ENCODE data around the gene ADAMTS18. TPM values are rescaled to one million over a fixed set of nuclear protein-coding genes. Genes with fewer than 3 reads are reported as not detected.

Gene ADAMTS18
- total RNA-seq, 1 experiment from 2014 or later: not detected

GRCh38 chr16:77335652-77336234 lies 99.1 kb downstream of the ADAMTS18 start:
- no peak overlapping the region for H3K27ac ChIP-seq (ENCODE audit: low read depth, low read length)
- intact Hi-C loops (cut with micrococcal nuclease): no loop called here
- no peaks in the 10 kb centered on the region for H3K9me2 ChIP-seq (ENCODE audit: insufficient read depth)
- no peak for ATAC-seq
- no peak for DNase-seq (ENCODE audit: low read depth, low spot score)
- H2AFZ ChIP-seq (ENCODE audit: low read depth, low read length, poor library complexity, severe bottlenecking): no peak overlapping the region
- no peak overlapping the region for H3K9ac ChIP-seq (ENCODE audit: low read length)
- no TSS peak for BruUV-seq (replicated peaks)
- ChIA-PET POLR2A (no interaction called here), RAD21 (ENCODE audit: low non-redundant PET in 1 of 2, low total read pairs in 2 of 2, uncharacterized antibody in 2 of 2, unreplicated experiment in 2 of 2) (no interaction called here), CTCF (no interaction called here)
- no peaks in the 10 kb centered on the region for H3K9me3 ChIP-seq (ENCODE audit: control insufficient read depth in 1 of 2, insufficient read depth in 1 of 2, low read depth in 1 of 2, low read length in 2 of 2)
- H3K27me3 ChIP-seq (ENCODE audit: insufficient read depth, low read length): peaks cover 18% of the 10 kb centered on the region
- no peaks in the 10 kb centered on the region; a peak in 1 of 4 replicates for H3K36me3 ChIP-seq (ENCODE audit: control insufficient read depth in 1 of 2, insufficient read depth in 2 of 2, low read length in 2 of 2)
- H3K4me1 ChIP-seq (ENCODE audit: control insufficient read depth in 1 of 2, insufficient read depth in 2 of 2, low read length in 2 of 2): no peaks in the 10 kb centered on the region
- TF ChIP-seq CBX3 (IDR thresholded peaks at IDR 0.05; ENCODE audit: low read depth) (no peak), ZFX (IDR thresholded peaks at IDR 0.05) (no peak), MAX (IDR thresholded peaks at IDR 0.05) (no peak), FOSL1 (IDR thresholded peaks at IDR 0.05; ENCODE audit: low read depth) (no peak), POLR2AphosphoS5 (IDR thresholded peaks at IDR 0.05; ENCODE audit: low read depth, low read length) (no peak), SP1 (IDR thresholded peaks at IDR 0.05; ENCODE audit: low read depth) (no peak), EZH2 (IDR thresholded peaks at IDR 0.05) (no peak), ZBTB33 (IDR thresholded peaks at IDR 0.05; ENCODE audit: extremely low read depth, insufficient replicate concordance, low read length) (no peak), ZNF274 (IDR thresholded peaks at IDR 0.05; ENCODE audit: low read depth, low read length) (no peak), SIN3A (IDR thresholded peaks at IDR 0.05; ENCODE audit: low read depth) (no peak), REST (IDR thresholded peaks at IDR 0.05; ENCODE audit: low read depth) (no peak), SRF (IDR thresholded peaks at IDR 0.05; ENCODE audit: low read depth) (no peak), RAD21 (IDR thresholded peaks at IDR 0.05; ENCODE audit: low read depth) (no peak), TCF7L2 (IDR thresholded peaks at IDR 0.05; ENCODE audit: borderline replicate concordance, extremely low read depth, insufficient read depth, insufficient read length) (no peak), YY1 (IDR thresholded peaks at IDR 0.05; ENCODE audit: extremely low read depth, insufficient replicate concordance, low read depth, low read length) (no peak), CTCF (IDR thresholded peaks at IDR 0.05 in 2 of 3, conservative IDR thresholded peaks at IDR 0.05 in 1 of 3; ENCODE audit: borderline replicate concordance in 1 of 3, insufficient read depth in 1 of 3, low read depth in 2 of 3, low read length in 2 of 3) (no peak), POLR2A (IDR thresholded peaks at IDR 0.05; ENCODE audit: borderline replicate concordance, extremely low read depth, insufficient read depth, insufficient read length) (no peak), ATF3 (IDR thresholded peaks at IDR 0.05) (no peak)
- no peaks in the 10 kb centered on the region for H3K79me2 ChIP-seq (ENCODE audit: insufficient read depth, low read length)
- no peak overlapping the region for H3K4me3 ChIP-seq (replicated peaks in 1 of 2; ENCODE audit: low read depth in 1 of 2, low read length in 2 of 2)
- no peaks in the 10 kb centered on the region for H4K20me1 ChIP-seq (ENCODE audit: insufficient read depth)
- H3K4me2 ChIP-seq (ENCODE audit: low read length): no peak overlapping the region
